K562 (cell line): Measurements from ENCODE around the gene LPGAT1. TPM values are rescaled to one million over a fixed set of nuclear protein-coding genes. Genes with fewer than 3 reads are reported as not detected.

Experiments
- ARID1B ChIP-seq: fragments of 450-650 bp; IDR thresholded peaks from 2 replicates; pipeline ENCODE4 v1.6.1; 2016; ENCODE audit warnings: antibody characterized with exemption, mild to moderate bottlenecking, inconsistent platforms
- BRD9 ChIP-seq: fragments of 450-650 bp; IDR thresholded peaks from 2 replicates; pipeline ENCODE4 v1.6.1; 2018; ENCODE audit warnings: low read depth; ENCODE audit not compliant: partially characterized antibody
- COPS2 ChIP-seq: fragments of 450-650 bp; conservative IDR thresholded peaks from 2 replicates; pipeline ENCODE4 v1.6.1; 2016; ENCODE audit warnings: mild to moderate bottlenecking, moderate library complexity
- DPF2 ChIP-seq: fragments of 450-650 bp; IDR thresholded peaks from 2 replicates; pipeline ENCODE4 v1.6.1; 2016
- NR0B1 ChIP-seq: fragments of 450-650 bp; IDR thresholded peaks from one replicate; pipeline ENCODE4 v1.6.1; 2018; ENCODE audit warnings: mild to moderate bottlenecking, moderate library complexity; ENCODE audit not compliant: partially characterized antibody
- RCOR1 ChIP-seq, 2 experiments: IDR thresholded peaks; 2 replicates each; pipeline ENCODE4 v1.6.1; 2012; ENCODE audit warnings: low read depth in 2 of 2, low read length in 2 of 2, borderline replicate concordance in 1 of 2, improper control_type of control experiment in 1 of 2
- TAF15 ChIP-seq: fragments of 200-400 bp; formaldehyde crosslinking; IDR thresholded peaks from 2 replicates; pipeline ENCODE4 v1.6.1; 2017; ENCODE audit warnings: mild to moderate bottlenecking, low read depth, low read length, moderate library complexity
- TFAM ChIP-seq: fragments of 250-450 bp; sonication (Bioruptor Pico); conservative IDR thresholded peaks from 2 replicates; pipeline ENCODE4 v1.5.0; 2021; ENCODE audit warnings: mild to moderate bottlenecking, moderate library complexity
- THRAP3 ChIP-seq: fragments of 450-650 bp; IDR thresholded peaks from 2 replicates; pipeline ENCODE4 v1.6.1; 2016; ENCODE audit warnings: mild to moderate bottlenecking, inconsistent platforms, borderline replicate concordance
- ZBTB49 ChIP-seq: sonication (generic); formaldehyde crosslinking; IDR thresholded peaks from 2 replicates; pipeline ENCODE4 v1.8.0; 2022; ENCODE audit warnings: missing genetic modification reagents, mild to moderate bottlenecking, borderline replicate concordance
- ZNF12 ChIP-seq: sonication (generic); formaldehyde crosslinking; IDR thresholded peaks from 2 replicates; pipeline ENCODE4 v1.4.0; 2020; ENCODE audit warnings: mild to moderate bottlenecking, missing genetic modification reagents
- ZNF280A ChIP-seq: fragments of 450-650 bp; IDR thresholded peaks from 2 replicates; pipeline ENCODE4 v1.6.1; 2018; ENCODE audit warnings: mild to moderate bottlenecking, low read depth; ENCODE audit not compliant: partially characterized antibody
- ZNF518B ChIP-seq: fragments of 250-450 bp; sonication (Bioruptor Pico); IDR thresholded peaks from 2 replicates; pipeline ENCODE4 v1.5.0; 2021; ENCODE audit warnings: mild to moderate bottlenecking, moderate library complexity
- ZNF583 ChIP-seq: fragments of 250-450 bp; sonication (Bioruptor Pico); IDR thresholded peaks from 2 replicates; pipeline ENCODE4 v1.4.0; 2020
- polyA plus RNA-seq, 8 experiments: library from polyadenylated mRNA; depleted of rRNA in 4 of 8; stranded (reverse) in 5 of 8; unstranded in 3 of 8; fragments of >200 nt; fragmentation: Nextera tagmentation in 2 of 8; fragmentation: Illumina TruSeq in 1 of 8; extraction: Ambion mirVana in 2 of 8; extraction: Trizol in 1 of 8; gene quantifications; 2 replicates each; pipeline versions ENCODE4 v1.2.1 to v1.2.3, GENCODE V29; 2011 to 2014; ENCODE audit warnings: inconsistent platforms in 1 of 8, missing spikeins in 1 of 8
- total RNA-seq, 7 experiments: library from RNA; depleted of rRNA in 6 of 7; stranded (reverse); fragments of >200 nt in 6 of 7; fragmentation: Illumina TruSeq in 2 of 7; extraction: Trizol in 2 of 7; gene quantifications; 2 replicates each; pipeline versions ENCODE4 v1.2.1 to v1.2.3, GENCODE V29; 2011 to 2021; ENCODE audit warnings: low replicate concordance in 1 of 7
- TF ChIP-seq, protein P1 (sequence below): fragments of 250-450 bp; sonication (Bioruptor Pico); IDR thresholded peaks from 2 replicates; pipeline ENCODE4 v1.5.0; 2020; ENCODE audit warnings: mild to moderate bottlenecking, borderline replicate concordance

The LPGAT1 gene
- total and polyA plus RNA-seq, 9 of the 15 experiments (the other 6 are each of a cell fraction or from before 2014, with no cell fraction given), result 5.7 to 31.4 (median 16.3) TPM

DNA sequence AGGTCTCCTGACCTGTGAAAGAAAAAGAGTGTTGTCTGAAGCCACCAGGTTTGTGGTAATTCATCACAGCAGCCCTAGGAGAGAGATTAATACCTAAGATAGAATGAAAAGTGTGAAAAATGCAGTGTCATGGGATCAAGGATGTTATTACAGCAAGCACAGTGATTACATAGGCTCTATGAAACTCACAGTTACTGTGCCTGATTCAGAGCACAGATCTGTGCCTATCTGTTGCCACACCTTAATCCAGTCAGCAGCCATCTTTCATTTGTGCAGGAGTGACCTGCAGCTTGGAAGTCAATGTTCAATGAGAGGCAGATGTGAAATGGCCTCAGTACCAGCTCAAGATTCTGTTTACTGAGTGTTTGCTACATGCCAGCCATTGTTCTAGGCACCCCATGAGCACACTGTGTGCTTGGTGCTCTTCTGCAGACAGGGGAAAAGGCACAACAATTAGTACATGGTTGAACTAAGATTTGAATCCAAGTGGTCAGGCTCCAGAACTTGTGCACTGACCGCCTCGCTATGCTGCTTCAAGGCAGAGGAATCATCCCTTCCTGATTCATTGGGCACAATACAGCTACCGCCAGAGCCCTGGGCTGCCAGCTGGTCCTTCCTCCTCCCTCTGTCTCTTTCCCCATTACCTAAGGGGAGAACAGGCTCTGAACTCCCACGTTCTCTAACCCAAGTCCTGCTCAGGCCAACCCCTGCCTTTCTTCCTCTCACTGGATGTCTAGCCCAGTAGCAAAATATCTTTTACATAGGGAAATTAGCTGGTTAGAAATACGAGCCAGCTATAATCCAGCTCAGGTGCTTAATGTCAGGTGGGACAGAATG is 98.9 kb downstream of the LPGAT1 start (continued):
- TF ChIP-seq RCOR1 (IDR thresholded peaks at IDR 0.05; ENCODE audit: borderline replicate concordance in 1 of 2, low read depth in 2 of 2, low read length in 2 of 2) (peak in 1 of 2 experiments; percentile 33; a peak in 1 of 4 replicates), ARID1B (peak; percentile 53), ZNF12 (CRISPR knock-in tag) (no peak), BRD9 (no peak), NR0B1 (no peak), ZNF583 (no peak), ZNF518B (CRISPR knock-in tag) (no peak), THRAP3 (no peak), ZNF280A (no peak), COPS2 (no peak), TAF15 (no peak), ZBTB49 (no peak), DPF2 (peak; percentile 62; the same call in 1 of the 2 replicates), TFAM (no peak)
- TF ChIP-seq, protein P1, sequence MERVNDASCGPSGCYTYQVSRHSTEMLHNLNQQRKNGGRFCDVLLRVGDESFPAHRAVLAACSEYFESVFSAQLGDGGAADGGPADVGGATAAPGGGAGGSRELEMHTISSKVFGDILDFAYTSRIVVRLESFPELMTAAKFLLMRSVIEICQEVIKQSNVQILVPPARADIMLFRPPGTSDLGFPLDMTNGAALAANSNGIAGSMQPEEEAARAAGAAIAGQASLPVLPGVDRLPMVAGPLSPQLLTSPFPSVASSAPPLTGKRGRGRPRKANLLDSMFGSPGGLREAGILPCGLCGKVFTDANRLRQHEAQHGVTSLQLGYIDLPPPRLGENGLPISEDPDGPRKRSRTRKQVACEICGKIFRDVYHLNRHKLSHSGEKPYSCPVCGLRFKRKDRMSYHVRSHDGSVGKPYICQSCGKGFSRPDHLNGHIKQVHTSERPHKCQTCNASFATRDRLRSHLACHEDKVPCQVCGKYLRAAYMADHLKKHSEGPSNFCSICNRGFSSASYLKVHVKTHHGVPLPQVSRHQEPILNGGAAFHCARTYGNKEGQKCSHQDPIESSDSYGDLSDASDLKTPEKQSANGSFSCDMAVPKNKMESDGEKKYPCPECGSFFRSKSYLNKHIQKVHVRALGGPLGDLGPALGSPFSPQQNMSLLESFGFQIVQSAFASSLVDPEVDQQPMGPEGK (CRISPR knock-in tag), result no peak
